ENCODE measurements around the gene TTYH2.

GRCh38 chr17:74299226-74300009 lies 86.0 kb downstream of the TTYH2 start:
- TF ChIP-seq CTCF (conservative IDR thresholded peaks at IDR 0.05; ENCODE audit: low read length) (no peak), EZH2phosphoT487 (IDR thresholded peaks at IDR 0.05; ENCODE audit: borderline replicate concordance, low read depth, low read length) (no peak)
